ENCODE data around the gene ITPRID1. TPM values are rescaled to one million over a fixed set of nuclear protein-coding genes. Genes with fewer than 3 reads are reported as not detected.

ITPRID1 gene
- total RNA-seq, 1 experiment from 2014 or later, result not detected

DNA sequence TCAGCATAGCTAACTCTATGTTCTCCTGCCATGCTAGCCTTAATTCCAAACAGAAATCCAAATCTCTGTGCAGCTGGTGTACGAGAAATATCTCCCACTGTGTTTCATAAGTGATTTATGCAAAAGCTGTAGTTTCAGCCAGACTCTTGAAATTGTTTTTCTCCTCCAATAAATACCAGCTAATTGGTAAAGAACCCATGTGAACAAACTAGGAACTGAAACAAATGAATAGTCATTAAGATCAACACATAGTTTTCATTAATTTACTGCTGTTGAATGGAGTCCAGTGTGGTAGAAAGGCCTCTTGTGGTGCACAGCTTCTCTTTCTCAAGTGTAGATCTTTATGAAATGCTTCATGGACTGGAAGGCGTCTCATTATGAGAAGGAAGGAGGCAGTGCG, 191.5 kb downstream of the ITPRID1 start:
- intact Hi-C loops (cut with micrococcal nuclease; ENCODE audit: unreplicated experiment), result no loop called here
- Histone ChIP-seq H3K79me2 (ENCODE audit: low read depth) (no peaks in the 10 kb centered on the region), H3K4me2 (no peak overlapping the region), H3K9me3 (ENCODE audit: insufficient read depth, low read depth) (no peaks in the 10 kb centered on the region), H3K9me2 (ENCODE audit: insufficient read depth) (no peaks in the 10 kb centered on the region), H2AFZ (no peak overlapping the region), H3K4me3 (no peak overlapping the region), H4K20me1 (ENCODE audit: insufficient read depth) (no peaks in the 10 kb centered on the region), H3K27me3 (ENCODE audit: insufficient read depth, low read depth) (peaks cover 59% of the 10 kb centered on the region), H3F3A (ENCODE audit: insufficient read depth, low read depth) (no peaks in the 10 kb centered on the region), H3K4me1 (replicated peaks; ENCODE audit: insufficient read depth) (no peaks in the 10 kb centered on the region), H3K27ac (no peak overlapping the region), H3K36me3 (ENCODE audit: low read depth) (no peaks in the 10 kb centered on the region)
- ChIA-PET CTCF (no interaction called here), POLR2A (ENCODE audit: unreplicated experiment) (no interaction called here)
- TF ChIP-seq, protein P1, sequence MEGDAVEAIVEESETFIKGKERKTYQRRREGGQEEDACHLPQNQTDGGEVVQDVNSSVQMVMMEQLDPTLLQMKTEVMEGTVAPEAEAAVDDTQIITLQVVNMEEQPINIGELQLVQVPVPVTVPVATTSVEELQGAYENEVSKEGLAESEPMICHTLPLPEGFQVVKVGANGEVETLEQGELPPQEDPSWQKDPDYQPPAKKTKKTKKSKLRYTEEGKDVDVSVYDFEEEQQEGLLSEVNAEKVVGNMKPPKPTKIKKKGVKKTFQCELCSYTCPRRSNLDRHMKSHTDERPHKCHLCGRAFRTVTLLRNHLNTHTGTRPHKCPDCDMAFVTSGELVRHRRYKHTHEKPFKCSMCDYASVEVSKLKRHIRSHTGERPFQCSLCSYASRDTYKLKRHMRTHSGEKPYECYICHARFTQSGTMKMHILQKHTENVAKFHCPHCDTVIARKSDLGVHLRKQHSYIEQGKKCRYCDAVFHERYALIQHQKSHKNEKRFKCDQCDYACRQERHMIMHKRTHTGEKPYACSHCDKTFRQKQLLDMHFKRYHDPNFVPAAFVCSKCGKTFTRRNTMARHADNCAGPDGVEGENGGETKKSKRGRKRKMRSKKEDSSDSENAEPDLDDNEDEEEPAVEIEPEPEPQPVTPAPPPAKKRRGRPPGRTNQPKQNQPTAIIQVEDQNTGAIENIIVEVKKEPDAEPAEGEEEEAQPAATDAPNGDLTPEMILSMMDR (conservative IDR thresholded peaks at IDR 0.05), result no peak
- TF ChIP-seq EZH2 (IDR thresholded peaks at IDR 0.05; ENCODE audit: low read depth), result no peak
- no TSS peak for BruUV-seq (replicated peaks)
- no peak for DNase-seq

DNA sequence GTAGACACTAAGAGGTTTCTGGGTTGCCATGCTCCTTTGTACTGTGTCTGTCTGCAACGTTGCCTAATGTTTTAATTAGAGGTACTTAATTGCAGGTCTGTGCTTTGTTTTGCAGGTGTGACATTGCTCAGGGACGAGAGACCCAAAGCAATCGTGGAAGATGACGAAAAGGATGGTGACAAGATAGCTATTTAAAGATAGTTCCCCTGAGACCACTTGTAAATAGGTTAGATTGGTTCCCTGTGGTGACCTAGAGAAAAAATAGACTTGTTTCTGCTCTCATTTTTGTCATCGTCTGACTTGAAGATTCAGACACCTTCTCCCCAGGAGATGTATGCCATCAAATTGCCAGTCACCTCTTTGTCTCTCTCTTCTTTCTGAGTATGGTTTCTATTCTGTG, 193.2 kb downstream of the ITPRID1 start:
- intact Hi-C loops (cut with micrococcal nuclease; ENCODE audit: unreplicated experiment), result no loop called here
- Histone ChIP-seq H3K9me3 (ENCODE audit: insufficient read depth, low read depth) (no peaks in the 10 kb centered on the region), H4K20me1 (ENCODE audit: insufficient read depth) (no peaks in the 10 kb centered on the region), H3K36me3 (ENCODE audit: low read depth) (no peaks in the 10 kb centered on the region), H3K27me3 (ENCODE audit: insufficient read depth, low read depth) (peaks cover 59% of the 10 kb centered on the region), H2AFZ (no peak overlapping the region), H3K9me2 (ENCODE audit: insufficient read depth) (no peaks in the 10 kb centered on the region), H3K79me2 (ENCODE audit: low read depth) (no peaks in the 10 kb centered on the region), H3K4me3 (no peak overlapping the region), H3K27ac (no peak overlapping the region), H3K4me1 (replicated peaks; ENCODE audit: insufficient read depth) (no peaks in the 10 kb centered on the region), H3K4me2 (no peak overlapping the region), H3F3A (ENCODE audit: insufficient read depth, low read depth) (no peaks in the 10 kb centered on the region)
- DNase-seq, result no peak
- no TSS peak for BruUV-seq (replicated peaks)
- ChIA-PET CTCF (no interaction called here), POLR2A (ENCODE audit: unreplicated experiment) (no interaction called here)
- TF ChIP-seq, protein P1 (conservative IDR thresholded peaks at IDR 0.05), result no peak

Other genes with a start within 250 kb of the ITPRID1 start
- not detected in 2 replicates for gene NEUROD6, start 173.4 kb upstream of the ITPRID1 start, total RNA-seq (2021)
- gene PPP1R17, start 173.1 kb downstream of the ITPRID1 start, total RNA-seq (2021), result not detected in 2 replicates